SU-DHL-6 (cell line): ENCODE data around the gene PICALM.
"Not testable (repeated sequence)": the region's sequence is repeated elsewhere in the genome, so short reads cannot be mapped to it uniquely, and the experiment has no call there.

Experiments
- H2AFZ ChIP-seq: fragments of 200-600 bp; sonication (generic); 2 replicates; pipeline ENCODE4 v1.6.1; 2014; ENCODE audit warnings: low read depth, mild to moderate bottlenecking, moderate library complexity, mixed read lengths, antibody characterized with exemption, low read length; ENCODE audit not compliant: severe bottlenecking
- H3F3A ChIP-seq: fragments of 200-600 bp; shearing (Covaris generic); 2 replicates; pipeline ENCODE4 v1.6.0; 2016; ENCODE audit warnings: antibody characterized with exemption, mild to moderate bottlenecking; ENCODE audit not compliant: insufficient read depth
- H3K27ac ChIP-seq: fragments of 200-600 bp; sonication (generic); 2 replicates; pipeline ENCODE4 v1.5.1; 2016; ENCODE audit warnings: low read depth, mild to moderate bottlenecking, low read length, moderate library complexity, mixed read lengths
- H3K27me3 ChIP-seq: fragments of 200-600 bp; sonication (generic), shearing (Covaris generic); 2 replicates; pipeline ENCODE4 v1.6.0; 2014; ENCODE audit warnings: mild to moderate bottlenecking, low read length
- H3K36me3 ChIP-seq: fragments of 200-600 bp; sonication (generic); 2 replicates; pipeline ENCODE4 v1.6.1; 2014; ENCODE audit warnings: mild to moderate bottlenecking, low read length, mixed read lengths
- H3K4me2 ChIP-seq: fragments of 300-600, 200-600 bp; shearing (Covaris generic), sonication (generic); 2 replicates; pipeline ENCODE4 v1.6.0; 2014; ENCODE audit warnings: low read length, low read depth, mild to moderate bottlenecking; ENCODE audit not compliant: poor library complexity, severe bottlenecking
- H3K4me3 ChIP-seq: fragments of 200-600 bp; sonication (generic); 2 replicates; pipeline ENCODE4 v1.5.1; 2014; ENCODE audit warnings: antibody characterized with exemption, low read length, mild to moderate bottlenecking, mixed read lengths; ENCODE audit not compliant: insufficient read depth, poor library complexity, severe bottlenecking
- H3K79me2 ChIP-seq: fragments of 200-600 bp; sonication (generic); 2 replicates; pipeline ENCODE4 v1.6.1; 2014; ENCODE audit warnings: mild to moderate bottlenecking, low read length, moderate library complexity; ENCODE audit not compliant: insufficient read depth
- H3K9ac ChIP-seq: fragments of 200-600 bp; sonication (generic); 2 replicates; pipeline ENCODE4 v1.7.0; 2014; ENCODE audit warnings: mild to moderate bottlenecking, low read length
- H3K9me2 ChIP-seq: fragments of 200-600 bp; sonication (generic); replicated peaks from 2 replicates; pipeline ENCODE4 v1.6.1; 2014; ENCODE audit warnings: low read length; ENCODE audit not compliant: insufficient read depth
- H3K9me3 ChIP-seq: fragments of 200-600 bp; sonication (generic); 2 replicates; pipeline ENCODE4 v1.6.1; 2014; ENCODE audit warnings: low read length, mixed read lengths; ENCODE audit not compliant: insufficient read depth
- H4K20me1 ChIP-seq: fragments of 200-600 bp; sonication (generic); 2 replicates; pipeline ENCODE4 v1.6.1; 2014; ENCODE audit warnings: low read depth, mild to moderate bottlenecking, antibody characterized with exemption, low read length, moderate library complexity, mixed read lengths
- CTCF ChIP-seq: fragments of 200-600 bp; sonication (generic); IDR thresholded peaks from one replicate; pipeline ENCODE4 v1.5.1; 2017; ENCODE audit warnings: antibody characterized with exemption, mild to moderate bottlenecking, low read length, moderate library complexity; ENCODE audit not compliant: insufficient read depth, poor library complexity, severe bottlenecking
- EZH2phosphoT487 ChIP-seq: fragments of 200-600 bp; sonication (generic), shearing (Covaris generic); conservative IDR thresholded peaks from 2 replicates; pipeline ENCODE4 v1.6.1; 2018; ENCODE audit warnings: mild to moderate bottlenecking, antibody characterized with exemption, low read length, moderate library complexity, mixed read lengths

Gene PICALM

GRCh38 chr11:86108890-86109638, 40.2 kb upstream of the PICALM start:
- H3K4me2 ChIP-seq: no peak overlapping the region
- no peaks in the 10 kb centered on the region for H3F3A ChIP-seq
- H3K36me3 ChIP-seq: no peaks in the 10 kb centered on the region
- H3K79me2 ChIP-seq: no peaks in the 10 kb centered on the region
- H2AFZ ChIP-seq: no peak overlapping the region
- no peaks in the 10 kb centered on the region for H4K20me1 ChIP-seq
- TF ChIP-seq CTCF: no peak
- no peak for TF ChIP-seq EZH2phosphoT487
- H3K4me3 ChIP-seq: no peak overlapping the region
- no peak overlapping the region for H3K27ac ChIP-seq
- no peaks in the 10 kb centered on the region for H3K9me2 ChIP-seq
- no peak overlapping the region for H3K9ac ChIP-seq
- no peaks in the 10 kb centered on the region for H3K9me3 ChIP-seq
- H3K27me3 ChIP-seq: no peaks in the 10 kb centered on the region

GRCh38 chr11:86108191-86108590, 39.3 kb upstream of the PICALM start:
- H3K27ac ChIP-seq: no peak overlapping the region
- no peaks in the 10 kb centered on the region for H3K27me3 ChIP-seq
- no peak overlapping the region for H2AFZ ChIP-seq
- no peaks in the 10 kb centered on the region for H3K9me3 ChIP-seq
- no peak overlapping the region for H3K9ac ChIP-seq
- no peak overlapping the region for H3K4me3 ChIP-seq
- no peaks in the 10 kb centered on the region for H3K36me3 ChIP-seq
- no peaks in the 10 kb centered on the region for H3F3A ChIP-seq
- H3K79me2 ChIP-seq: no peaks in the 10 kb centered on the region
- H3K4me2 ChIP-seq: no peak overlapping the region
- no peaks in the 10 kb centered on the region for H4K20me1 ChIP-seq
- TF ChIP-seq CTCF: no peak
- TF ChIP-seq EZH2phosphoT487: no peak
- H3K9me2 ChIP-seq: no peaks in the 10 kb centered on the region

GRCh38 chr11:86106916-86107315, 38.0 kb upstream of the PICALM start:
- no peaks in the 10 kb centered on the region for H3K9me2 ChIP-seq
- H3K36me3 ChIP-seq: no peaks in the 10 kb centered on the region
- no peak overlapping the region for H2AFZ ChIP-seq
- TF ChIP-seq EZH2phosphoT487: no peak
- TF ChIP-seq CTCF: no peak
- H3F3A ChIP-seq: no peaks in the 10 kb centered on the region
- H3K4me3 ChIP-seq: no peak overlapping the region
- H3K79me2 ChIP-seq: no peaks in the 10 kb centered on the region
- H4K20me1 ChIP-seq: no peaks in the 10 kb centered on the region
- no peak overlapping the region for H3K27ac ChIP-seq
- H3K9me3 ChIP-seq: no peaks in the 10 kb centered on the region
- H3K9ac ChIP-seq: no peak overlapping the region
- H3K4me2 ChIP-seq: no peak overlapping the region
- no peaks in the 10 kb centered on the region for H3K27me3 ChIP-seq

- not testable (repeated sequence) for H4K20me1 ChIP-seq, H3F3A ChIP-seq, H3K9ac ChIP-seq, H3K27me3 ChIP-seq, H3K79me2 ChIP-seq, H3K4me3 ChIP-seq, H3K9me2 ChIP-seq, H3K36me3 ChIP-seq, H2AFZ ChIP-seq, H3K9me3 ChIP-seq, H3K27ac ChIP-seq, H3K4me2 ChIP-seq
Observed at GRCh38 chr11:86106031-86106430, 37.1 kb upstream of the PICALM start.

- not testable (repeated sequence) for H3K4me2 ChIP-seq, H3K4me3 ChIP-seq, H3K9ac ChIP-seq, H3K9me3 ChIP-seq, H2AFZ ChIP-seq, H4K20me1 ChIP-seq, H3K36me3 ChIP-seq, H3K79me2 ChIP-seq, H3F3A ChIP-seq, H3K9me2 ChIP-seq, H3K27ac ChIP-seq, H3K27me3 ChIP-seq
Observed at GRCh38 chr11:86105601-86106000, 36.7 kb upstream of the PICALM start.
